Hepatocyte (in vitro differentiated cells): ENCODE data around the gene CRABP2. TPM values are rescaled to one million over a fixed set of nuclear protein-coding genes. Genes with fewer than 3 reads are reported as not detected.
A peak's percentile ranks its signal among the peaks of the same experiment; 100 is the strongest.

Source experiments
- DNase-seq: peaks from one replicate; pipeline ENCODE4 v3.0.0-alpha.2; 2016; ENCODE audit warnings: low spot score
- H2AFZ ChIP-seq: fragments of 200-600 bp; sonication (generic); 2 replicates; pipeline ENCODE4 v1.6.0; 2016; ENCODE audit warnings: antibody characterized with exemption, mild to moderate bottlenecking
- H3K27ac ChIP-seq: fragments of 200-600 bp; sonication (generic); 2 replicates; pipeline ENCODE4 v1.5.1; 2016; ENCODE audit warnings: mild to moderate bottlenecking
- H3K27me3 ChIP-seq: fragments of 200-600 bp; sonication (generic); 2 replicates; pipeline ENCODE4 v1.6.1; 2016
- H3K36me3 ChIP-seq: fragments of 200-600 bp; sonication (generic); replicated peaks from 2 replicates; pipeline ENCODE4 v1.5.1; 2016; ENCODE audit warnings: low read depth; ENCODE audit not compliant: insufficient read depth
- H3K4me1 ChIP-seq: fragments of 200-600 bp; sonication (generic); 2 replicates; pipeline ENCODE4 v1.5.1; 2016; ENCODE audit warnings: mild to moderate bottlenecking, moderate library complexity; ENCODE audit not compliant: insufficient read depth
- H3K4me2 ChIP-seq: fragments of 200-600 bp; sonication (generic); 2 replicates; pipeline ENCODE4 v1.6.0; 2016
- H3K4me3 ChIP-seq: fragments of 200-600 bp; sonication (generic); 2 replicates; pipeline ENCODE4 v1.5.1; 2016; ENCODE audit warnings: mild to moderate bottlenecking
- H3K79me2 ChIP-seq: fragments of 200-600 bp; sonication (generic); 2 replicates; pipeline ENCODE4 v1.6.0; 2017; ENCODE audit warnings: mild to moderate bottlenecking
- H3K9me2 ChIP-seq: fragments of 200-600 bp; sonication (generic); replicated peaks from 2 replicates; pipeline ENCODE4 v1.6.0; 2017; ENCODE audit warnings: mild to moderate bottlenecking; ENCODE audit not compliant: insufficient read depth
- H3K9me3 ChIP-seq: fragments of 200-600 bp; sonication (generic); 2 replicates; pipeline ENCODE4 v1.5.1; 2016; ENCODE audit warnings: low read depth, mild to moderate bottlenecking
- H4K20me1 ChIP-seq: fragments of 200-600 bp; sonication (generic); 2 replicates; pipeline ENCODE4 v1.6.0; 2016; ENCODE audit warnings: mild to moderate bottlenecking; ENCODE audit not compliant: insufficient read depth, poor library complexity, severe bottlenecking
- EZH2 ChIP-seq: fragments of 200-600 bp; sonication (generic); IDR thresholded peaks from 2 replicates; pipeline ENCODE4 v1.6.1; 2016; ENCODE audit warnings: antibody characterized with exemption, mild to moderate bottlenecking, borderline replicate concordance
- EZH2phosphoT487 ChIP-seq: fragments of 200-600 bp; sonication (generic); IDR thresholded peaks from one replicate; pipeline ENCODE4 v1.6.1; 2018; ENCODE audit warnings: antibody characterized with exemption, mild to moderate bottlenecking, low read depth, moderate library complexity; ENCODE audit not compliant: unreplicated experiment, severe bottlenecking
- WGBS: methylation state at CpG from one replicate; pipeline ENCODE4 v1.1.6; 2016; ENCODE audit warnings: low lambda C conversion rate; ENCODE audit errors: missing lambda C conversion rate; 5-methylcytosine and 5-hydroxymethylcytosine counted together
- polyA plus RNA-seq: library from polyadenylated mRNA; unstranded; fragments of >200 nt; fragmentation: Nextera tagmentation; extraction: Ambion mirVana; gene quantifications from 2 replicates; pipeline ENCODE4 v1.2.1, GENCODE V29; 2016
- total RNA-seq: library from RNA; depleted of rRNA; stranded (reverse); fragments of >200 nt; gene quantifications from 2 replicates; pipeline ENCODE4 v1.2.3, GENCODE V29; 2014
- TF ChIP-seq, protein P1 (sequence below): fragments of 200-600 bp; sonication (generic); IDR thresholded peaks from 2 replicates; pipeline ENCODE4 v1.5.1; 2016; ENCODE audit warnings: antibody characterized with exemption, mild to moderate bottlenecking; ENCODE audit not compliant: poor library complexity

CRABP2 gene
- total and polyA plus RNA-seq, 2 experiments from 2014 or later = 93.5 to 171 TPM

DNA sequence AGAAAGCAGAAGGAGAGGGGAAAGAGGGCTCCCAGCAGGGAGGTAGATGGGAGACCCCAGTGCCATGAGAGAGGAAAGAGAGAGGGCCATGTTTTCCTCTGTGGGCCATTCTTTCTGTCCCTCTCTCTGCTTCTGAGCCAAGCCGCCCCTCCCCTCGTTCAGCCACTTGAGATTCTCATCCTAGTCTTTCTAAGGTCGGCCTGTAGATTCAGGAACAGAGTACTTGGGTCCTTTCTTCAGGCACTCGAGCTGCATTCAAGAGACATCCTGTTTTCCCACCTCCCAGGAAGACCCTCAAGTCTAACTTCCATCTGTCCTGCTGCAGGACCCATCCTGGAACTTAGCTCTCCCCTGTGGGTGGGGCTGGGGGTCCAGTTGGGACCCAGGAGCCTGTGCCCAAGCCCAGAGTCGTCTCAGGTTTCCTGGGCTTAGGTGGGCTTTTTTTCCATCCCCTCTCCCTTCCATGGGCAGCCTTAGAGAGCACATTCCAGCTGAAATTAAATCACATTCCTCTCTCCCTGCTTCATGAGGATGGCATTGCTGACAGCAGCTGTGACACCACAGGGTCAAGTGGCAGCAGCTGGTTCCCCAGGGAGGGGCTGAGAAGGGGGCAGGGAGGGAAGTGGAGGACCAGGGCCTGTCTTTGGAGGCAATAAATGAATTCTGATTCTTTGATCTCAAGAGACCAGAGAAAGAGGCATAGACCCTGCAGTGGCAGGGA is 41.2 kb downstream of the CRABP2 start:
- Histone ChIP-seq H3K4me3 (no peak overlapping the region), H3K4me1 (peaks cover 84% of the 10 kb centered on the region), H4K20me1 (no peaks in the 10 kb centered on the region), H3K27me3 (no peaks in the 10 kb centered on the region), H3K79me2 (no peaks in the 10 kb centered on the region), H3K9me2 (no peaks in the 10 kb centered on the region), H3K4me2 (peak overlapping the region; percentile 61), H3K9me3 (no peaks in the 10 kb centered on the region), H3K27ac (peak overlapping the region; percentile 73), H3K36me3 (no peaks in the 10 kb centered on the region), H2AFZ (no peak overlapping the region)
- DNase-seq = no peak
- TF ChIP-seq EZH2 = no peak
- TF ChIP-seq, protein P1, sequence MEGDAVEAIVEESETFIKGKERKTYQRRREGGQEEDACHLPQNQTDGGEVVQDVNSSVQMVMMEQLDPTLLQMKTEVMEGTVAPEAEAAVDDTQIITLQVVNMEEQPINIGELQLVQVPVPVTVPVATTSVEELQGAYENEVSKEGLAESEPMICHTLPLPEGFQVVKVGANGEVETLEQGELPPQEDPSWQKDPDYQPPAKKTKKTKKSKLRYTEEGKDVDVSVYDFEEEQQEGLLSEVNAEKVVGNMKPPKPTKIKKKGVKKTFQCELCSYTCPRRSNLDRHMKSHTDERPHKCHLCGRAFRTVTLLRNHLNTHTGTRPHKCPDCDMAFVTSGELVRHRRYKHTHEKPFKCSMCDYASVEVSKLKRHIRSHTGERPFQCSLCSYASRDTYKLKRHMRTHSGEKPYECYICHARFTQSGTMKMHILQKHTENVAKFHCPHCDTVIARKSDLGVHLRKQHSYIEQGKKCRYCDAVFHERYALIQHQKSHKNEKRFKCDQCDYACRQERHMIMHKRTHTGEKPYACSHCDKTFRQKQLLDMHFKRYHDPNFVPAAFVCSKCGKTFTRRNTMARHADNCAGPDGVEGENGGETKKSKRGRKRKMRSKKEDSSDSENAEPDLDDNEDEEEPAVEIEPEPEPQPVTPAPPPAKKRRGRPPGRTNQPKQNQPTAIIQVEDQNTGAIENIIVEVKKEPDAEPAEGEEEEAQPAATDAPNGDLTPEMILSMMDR = no peak
- no peak for TF ChIP-seq EZH2phosphoT487
- 54% methylated on average over 5 of the region's 5 CpGs for WGBS

DNA sequence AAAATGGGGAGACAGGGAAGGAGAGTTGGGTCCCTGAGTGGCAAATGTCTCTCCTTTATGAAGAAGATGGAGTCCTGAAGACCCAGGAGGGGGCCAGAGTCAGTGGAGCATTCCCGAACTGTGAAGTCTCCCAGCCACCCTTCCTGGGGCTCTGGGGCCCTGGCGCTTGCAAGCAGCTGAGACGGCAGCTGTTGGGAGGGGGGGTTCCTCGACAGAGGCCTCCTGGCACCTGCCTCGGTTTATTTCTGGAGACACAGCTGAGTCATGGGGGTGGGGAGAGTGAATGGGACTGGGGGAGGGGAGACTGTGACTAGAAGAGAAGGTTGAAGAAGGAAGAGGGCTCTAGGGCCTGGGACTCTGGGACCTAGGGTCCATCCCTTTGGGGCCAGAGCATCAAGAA is 42.2 kb downstream of the CRABP2 start:
- H2AFZ ChIP-seq = no peak overlapping the region
- no peak overlapping the region for H3K4me3 ChIP-seq
- no peaks in the 10 kb centered on the region for H3K36me3 ChIP-seq
- peak; percentile 49 for DNase-seq
- TF ChIP-seq EZH2phosphoT487 (no peak), EZH2 (no peak)
- TF ChIP-seq, protein P1 = no peak
- no peaks in the 10 kb centered on the region for H4K20me1 ChIP-seq
- H3K4me2 ChIP-seq = no peak overlapping the region
- 35% methylated on average over 5 of the region's 5 CpGs for WGBS
- no peaks in the 10 kb centered on the region for H3K79me2 ChIP-seq
- H3K27ac ChIP-seq = peak overlapping the region; percentile 82
- H3K4me1 ChIP-seq = peaks cover 74% of the 10 kb centered on the region
- no peaks in the 10 kb centered on the region for H3K9me3 ChIP-seq
- H3K27me3 ChIP-seq = no peaks in the 10 kb centered on the region
- H3K9me2 ChIP-seq = no peaks in the 10 kb centered on the region

DNA sequence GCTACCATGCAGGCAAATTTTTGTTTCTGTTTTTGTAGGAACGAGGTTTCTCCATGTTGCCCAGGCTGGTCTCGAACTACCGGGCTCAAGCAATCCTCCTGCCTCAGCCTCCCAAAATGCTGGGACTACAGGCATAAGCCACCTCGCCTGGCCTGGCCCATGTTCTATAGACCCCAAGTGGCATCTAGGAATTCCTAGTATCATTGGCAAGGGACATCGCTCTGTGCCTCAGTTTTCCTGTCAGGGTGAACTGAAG is 42.7 kb downstream of the CRABP2 start:
- H2AFZ ChIP-seq = no peak overlapping the region
- H3K4me3 ChIP-seq = no peak overlapping the region
- H3K27ac ChIP-seq = peak overlapping the region; percentile 82
- H4K20me1 ChIP-seq = no peaks in the 10 kb centered on the region
- no peaks in the 10 kb centered on the region for H3K79me2 ChIP-seq
- no peaks in the 10 kb centered on the region for H3K27me3 ChIP-seq
- H3K9me3 ChIP-seq = no peaks in the 10 kb centered on the region
- peaks cover 70% of the 10 kb centered on the region for H3K4me1 ChIP-seq
- 97% methylated on average over 5 of the region's 5 CpGs for WGBS
- H3K9me2 ChIP-seq = no peaks in the 10 kb centered on the region
- H3K4me2 ChIP-seq = no peak overlapping the region
- TF ChIP-seq EZH2phosphoT487 (no peak), EZH2 (no peak)
- TF ChIP-seq, protein P1 = no peak
- H3K36me3 ChIP-seq = no peaks in the 10 kb centered on the region
- no peak for DNase-seq
